Measurements from ENCODE around the gene SPTBN2. TPM values are rescaled to one million over a fixed set of nuclear protein-coding genes. Genes with fewer than 3 reads are reported as not detected.

The SPTBN2 gene
- total and polyA plus RNA-seq, 9 donors = 1.4 to 26.9 (median 6.2) TPM

DNA sequence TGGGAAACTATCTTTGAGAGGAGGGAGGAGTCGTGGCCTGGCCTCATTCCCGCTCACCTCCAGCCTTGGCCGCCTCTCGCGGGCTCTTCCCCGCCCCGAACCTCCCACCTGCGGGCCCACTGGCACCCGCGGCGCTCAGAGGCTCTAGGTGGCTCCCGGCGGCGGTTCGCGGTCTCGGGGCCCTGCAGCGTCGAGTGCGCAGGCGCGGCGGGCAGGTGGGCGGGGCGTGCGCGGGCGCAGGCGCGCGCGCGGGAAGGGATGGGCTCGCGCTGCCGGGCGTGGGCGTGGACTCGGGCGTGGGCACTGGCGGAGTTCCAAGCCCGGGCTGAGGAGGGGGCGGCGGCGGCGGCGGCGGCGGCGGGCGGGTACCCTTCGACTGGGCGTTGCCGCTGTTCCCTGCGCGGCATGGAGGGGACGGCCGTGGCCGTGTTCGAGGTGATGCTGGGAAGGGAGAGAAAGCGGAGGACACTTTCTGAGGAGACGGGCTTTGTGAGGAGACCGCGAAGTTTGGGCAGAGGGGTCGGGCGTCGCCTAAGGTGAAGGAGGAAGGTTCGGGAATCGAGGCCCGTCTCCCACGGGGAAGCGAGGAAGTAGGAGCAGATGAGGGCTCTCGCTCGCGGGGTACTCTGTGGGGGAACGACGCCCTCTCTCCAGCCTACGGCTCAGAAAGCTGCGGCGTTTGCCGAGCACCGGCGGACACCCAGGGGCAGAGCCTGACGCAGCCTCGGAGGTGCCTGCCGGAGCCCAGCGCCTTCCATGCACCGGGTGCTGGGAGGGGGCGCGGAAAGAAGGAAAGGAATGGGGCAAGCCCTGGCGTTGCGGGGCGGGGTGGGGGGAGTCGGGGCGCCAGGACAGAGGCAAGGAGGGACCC lies 15.7 kb upstream of the SPTBN2 start:
- WGBS, 3 donors = 0% methylated on average over 56 to 89 of the region's 95 CpGs
- DNase-seq = peak; percentile 79 to 91 (median 86)
- Histone ChIP-seq H3K27me3 (no peaks in the 10 kb centered on the region), H3K4me1 (ENCODE audit: insufficient read depth) (peaks cover 5% of the 10 kb centered on the region), H3K27ac (no peak overlapping the region), H3K4me3 (peak overlapping the region; percentile 93), H3K9me3 (no peaks in the 10 kb centered on the region), H3K36me3 (no peaks in the 10 kb centered on the region)
- TF ChIP-seq POLR2A (IDR thresholded peaks at IDR 0.05) (peak; percentile 55), EP300 (IDR thresholded peaks at IDR 0.05) (no peak)
- TF ChIP-seq, protein P1, sequence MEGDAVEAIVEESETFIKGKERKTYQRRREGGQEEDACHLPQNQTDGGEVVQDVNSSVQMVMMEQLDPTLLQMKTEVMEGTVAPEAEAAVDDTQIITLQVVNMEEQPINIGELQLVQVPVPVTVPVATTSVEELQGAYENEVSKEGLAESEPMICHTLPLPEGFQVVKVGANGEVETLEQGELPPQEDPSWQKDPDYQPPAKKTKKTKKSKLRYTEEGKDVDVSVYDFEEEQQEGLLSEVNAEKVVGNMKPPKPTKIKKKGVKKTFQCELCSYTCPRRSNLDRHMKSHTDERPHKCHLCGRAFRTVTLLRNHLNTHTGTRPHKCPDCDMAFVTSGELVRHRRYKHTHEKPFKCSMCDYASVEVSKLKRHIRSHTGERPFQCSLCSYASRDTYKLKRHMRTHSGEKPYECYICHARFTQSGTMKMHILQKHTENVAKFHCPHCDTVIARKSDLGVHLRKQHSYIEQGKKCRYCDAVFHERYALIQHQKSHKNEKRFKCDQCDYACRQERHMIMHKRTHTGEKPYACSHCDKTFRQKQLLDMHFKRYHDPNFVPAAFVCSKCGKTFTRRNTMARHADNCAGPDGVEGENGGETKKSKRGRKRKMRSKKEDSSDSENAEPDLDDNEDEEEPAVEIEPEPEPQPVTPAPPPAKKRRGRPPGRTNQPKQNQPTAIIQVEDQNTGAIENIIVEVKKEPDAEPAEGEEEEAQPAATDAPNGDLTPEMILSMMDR (IDR thresholded peaks at IDR 0.05) = peak in 1 of 3 donors; percentile 10
- intact Hi-C loops (cut with DNase I) = no loop called here

DNA sequence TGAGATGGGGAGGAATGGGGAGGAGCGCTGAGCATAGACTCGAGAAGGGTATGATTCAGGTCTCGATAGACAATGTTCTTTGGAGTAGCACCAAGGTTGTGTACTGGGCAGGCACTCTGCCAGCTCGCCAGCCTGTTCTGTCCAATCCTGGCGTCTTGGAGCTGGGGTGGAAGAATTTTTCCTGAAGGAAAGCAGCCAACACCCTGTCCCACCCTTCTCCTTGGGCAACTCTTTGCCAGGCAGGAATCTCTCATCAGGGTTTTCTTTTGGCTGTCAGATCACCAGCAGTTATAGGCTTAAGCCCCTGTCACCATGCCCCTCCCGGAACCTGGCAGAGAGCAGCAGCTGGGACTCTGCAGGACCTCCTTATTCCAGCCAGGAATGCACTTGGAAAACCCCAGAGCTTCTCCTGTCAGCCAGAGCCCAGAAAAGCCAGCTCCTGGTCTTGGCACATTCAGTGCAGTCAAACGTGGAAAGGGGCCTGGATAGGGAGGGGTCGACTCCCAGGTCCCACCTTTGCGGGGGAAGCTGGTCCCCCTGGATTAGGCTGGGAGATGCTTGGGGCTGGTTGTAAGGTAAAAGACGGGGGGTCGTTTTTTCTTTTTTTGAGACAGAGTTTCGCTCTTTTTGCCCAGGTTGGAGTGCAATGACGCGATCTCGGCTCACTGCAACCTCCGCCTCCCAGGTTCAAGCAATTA lies 14.4 kb upstream of the SPTBN2 start:
- intact Hi-C loops (cut with DNase I) = no loop called here
- DNase-seq = no peak
- no peak overlapping the region for H3K27ac ChIP-seq
- no peak overlapping the region for H3K4me3 ChIP-seq
- H3K36me3 ChIP-seq = no peaks in the 10 kb centered on the region
- no peaks in the 10 kb centered on the region for H3K9me3 ChIP-seq
- peaks cover 5% of the 10 kb centered on the region for H3K4me1 ChIP-seq (ENCODE audit: insufficient read depth)
- H3K27me3 ChIP-seq = no peaks in the 10 kb centered on the region
- TF ChIP-seq EP300 (IDR thresholded peaks at IDR 0.05) (no peak), POLR2A (IDR thresholded peaks at IDR 0.05) (no peak)
- TF ChIP-seq, protein P1 (IDR thresholded peaks at IDR 0.05) = no peak
- 83 to 85% (median 85%) methylated on average over 16 of the region's 16 CpGs for WGBS, 3 donors

DNA sequence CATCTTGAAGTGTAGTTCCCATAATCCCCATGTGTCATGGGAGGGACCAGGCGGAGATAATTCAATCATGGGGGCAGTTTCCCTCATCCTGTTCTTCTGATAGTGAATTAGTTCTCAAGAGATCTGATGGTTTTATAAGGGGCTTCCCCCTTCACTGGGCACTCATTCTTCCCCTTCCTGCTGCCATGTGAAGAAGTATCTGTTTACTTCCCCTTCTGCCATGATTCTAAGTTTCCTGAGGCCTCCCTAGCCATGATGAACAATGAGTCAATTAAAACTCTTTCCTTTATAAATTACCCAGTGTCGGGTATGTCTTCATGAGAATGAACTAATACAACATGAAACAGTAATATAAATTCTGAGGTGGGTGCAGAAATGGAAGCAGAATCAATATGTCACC lies 12.1 kb upstream of the SPTBN2 start:
- no peak for DNase-seq
- intact Hi-C loops (cut with DNase I) = no loop called here
- TF ChIP-seq POLR2A (IDR thresholded peaks at IDR 0.05) = no peak
- no peak for TF ChIP-seq EP300 (IDR thresholded peaks at IDR 0.05)
- TF ChIP-seq, protein P1 (IDR thresholded peaks at IDR 0.05) = no peak
- Histone ChIP-seq H3K4me1 (ENCODE audit: insufficient read depth) (peaks cover 5% of the 10 kb centered on the region), H3K27ac (no peak overlapping the region), H3K4me3 (no peak overlapping the region), H3K9me3 (no peaks in the 10 kb centered on the region), H3K27me3 (no peaks in the 10 kb centered on the region), H3K36me3 (no peaks in the 10 kb centered on the region)
- 86 to 92% (median 90%) methylated on average over 2 of the region's 2 CpGs for whole genome bisulfite sequencing, 3 donors

GRCh38 chr11:66739983-66740382 lies 11.0 kb upstream of the SPTBN2 start:
- no peak for TF ChIP-seq EP300 (IDR thresholded peaks at IDR 0.05)
- 27 to 34% (median 33%) methylated on average over 2 of the region's 2 CpGs for WGBS, 3 donors
- intact Hi-C loops (cut with DNase I) = no loop called here
- Histone ChIP-seq H3K27me3 (no peaks in the 10 kb centered on the region), H3K4me1 (ENCODE audit: insufficient read depth) (peaks cover 1% of the 10 kb centered on the region), H3K27ac (no peak overlapping the region), H3K36me3 (no peaks in the 10 kb centered on the region), H3K9me3 (no peaks in the 10 kb centered on the region), H3K4me3 (no peak overlapping the region)
- DNase-seq = no peak

Data from ovary (tissue), 9 donors.